ENCODE results near the gene TET1. TPM values are rescaled to one million over a fixed set of nuclear protein-coding genes. Genes with fewer than 3 reads are reported as not detected.

TET1 gene
- total RNA-seq, 1 experiment from 2014 or later: 53.4 TPM

- H3K27ac ChIP-seq (ENCODE audit: insufficient read length, low read depth, low read length): no peak overlapping the region
- no peak overlapping the region for H2BK120ac ChIP-seq (ENCODE audit: low read depth, low read length, poor library complexity, severe bottlenecking)
- no peak overlapping the region for H3K4me2 ChIP-seq (ENCODE audit: insufficient read depth, insufficient read length, low read length)
- Mint-ChIP-seq H3K27me3 (ENCODE audit: low read depth) (no peaks in the 10 kb centered on the region), H3K4me1 (peaks cover 47 to 58% of the 10 kb centered on the region in 2 experiments), H3K4me3 (no peak overlapping the region), H3K36me3 (ENCODE audit: insufficient read depth in 1 of 3, low read depth in 3 of 3) (peaks cover 6 to 42% (median 31%) of the 10 kb centered on the region in 3 experiments; a peak in 6 of 7 replicates), H3K27ac (peak overlapping the region; percentile 40 to 79 (median 67); a peak in 5 of 7 replicates), H3K9me3 (no peaks in the 10 kb centered on the region)
- no peak overlapping the region for H2BK12ac ChIP-seq (ENCODE audit: insufficient read length, low read depth, low read length)
- H3K18ac ChIP-seq (ENCODE audit: insufficient read length, low read depth, low read length): no peak overlapping the region
- H3K4ac ChIP-seq (ENCODE audit: low read depth, low read length): no peak overlapping the region
- peaks cover 2% of the 10 kb centered on the region; the same call in 1 of the 2 replicates for H3K79me2 ChIP-seq (ENCODE audit: insufficient read depth, low read length)
- no peak overlapping the region for H3K9ac ChIP-seq (ENCODE audit: extremely low read depth, insufficient read length, low read length)
- no peaks in the 10 kb centered on the region; the same call in 1 of the 2 replicates for H3K4me1 ChIP-seq (ENCODE audit: insufficient read depth, low read length)
- no peak overlapping the region for H2AFZ ChIP-seq (ENCODE audit: low read length)
- no peak overlapping the region for H3K14ac ChIP-seq (ENCODE audit: insufficient read depth, low read length)
- no peak for DNase-seq
- no peak overlapping the region for H4K5ac ChIP-seq (ENCODE audit: insufficient read length, low read depth, low read length)
- no peaks in the 10 kb centered on the region for H4K20me1 ChIP-seq (ENCODE audit: control insufficient read depth, insufficient read depth, insufficient read length)
- no peak overlapping the region for H2BK20ac ChIP-seq (ENCODE audit: low read depth, low read length, poor library complexity, severe bottlenecking)
- H3K27me3 ChIP-seq (ENCODE audit: insufficient read depth, low read length): no peaks in the 10 kb centered on the region
- no peak overlapping the region for H2BK15ac ChIP-seq (ENCODE audit: low read depth, low read length)
- H3K79me1 ChIP-seq (ENCODE audit: insufficient read depth, low read depth, low read length, poor library complexity, severe bottlenecking): no peaks in the 10 kb centered on the region
- H3T11ph ChIP-seq (ENCODE audit: low read length): no peak overlapping the region
- no CpG with 5 or more reads among the region's 3 CpGs for WGBS (ENCODE audit: extremely low coverage, insufficient read length, low lambda C conversion rate)
- no peaks in the 10 kb centered on the region for H3K9me3 ChIP-seq (ENCODE audit: control insufficient read depth, low read depth, low read length)
- no peak overlapping the region for H3K23ac ChIP-seq (ENCODE audit: insufficient read length, low read depth, low read length)
- H4K91ac ChIP-seq (ENCODE audit: insufficient read length, low read depth, low read length): no peak overlapping the region
- no peak overlapping the region for H3K56ac ChIP-seq (ENCODE audit: insufficient read length, low read depth, low read length)
- H2BK5ac ChIP-seq (ENCODE audit: insufficient read length, low read length): no peak overlapping the region
- TF ChIP-seq CTCF (conservative IDR thresholded peaks at IDR 0.05): peak; percentile 40; the same call in 1 of the 3 replicates
- H4K8ac ChIP-seq (replicated peaks; ENCODE audit: insufficient read length, low read depth, low read length): no peak overlapping the region
- H3K23me2 ChIP-seq (ENCODE audit: insufficient read length, low read depth, low read length, poor library complexity, severe bottlenecking): peaks cover 8% of the 10 kb centered on the region
- H2AK5ac ChIP-seq (ENCODE audit: insufficient read length, low read length): no peak overlapping the region
These were observed 43.6 kb downstream of the TET1 start for GRCh38 chr10:68603766-68604165.
